DND-41 (cell line): ENCODE results near the gene CD207.

Experiments
- ATAC-seq: fragments of 200-7000 bp; cut with Tn5 transposase; 3 replicates; pipeline ENCODE4 v1.9.1; 2021; ENCODE audit warnings: low read depth; ENCODE audit not compliant: insufficient read depth
- DNase-seq: peaks from one replicate; pipeline ENCODE4 v3.0.0-alpha.2; 2020
- H2AFZ ChIP-seq: 2 replicates; pipeline ENCODE4 v1.6.0; 2012; ENCODE audit warnings: low read depth, low read length
- H3K27ac ChIP-seq: 2 replicates; pipeline ENCODE4 v1.5.1; 2012; ENCODE audit warnings: low read length, inconsistent platforms
- H3K27me3 ChIP-seq: fragments of 200-600 bp; sonication (generic); 2 replicates; pipeline ENCODE4 v1.6.0; 2012; ENCODE audit warnings: low read length, mild to moderate bottlenecking, inconsistent platforms; ENCODE audit not compliant: insufficient read depth, poor library complexity
- H3K36me3 ChIP-seq: 2 replicates; pipeline ENCODE4 v1.5.1; 2012; ENCODE audit warnings: low read length, inconsistent platforms; ENCODE audit not compliant: insufficient read depth
- H3K4me1 ChIP-seq: 2 replicates; pipeline ENCODE4 v1.5.1; 2012; ENCODE audit warnings: mild to moderate bottlenecking, low read length; ENCODE audit not compliant: insufficient read depth
- H3K4me2 ChIP-seq: 2 replicates; pipeline ENCODE4 v1.6.0; 2012; ENCODE audit warnings: mild to moderate bottlenecking, moderate library complexity, low read length, inconsistent platforms; ENCODE audit not compliant: insufficient read depth
- H3K4me3 ChIP-seq, 2 experiments: fragments of 200-600 bp in 1 of 2; shearing (Covaris generic) in 1 of 2; 2 replicates each; pipeline ENCODE4 v1.5.1; 2012 to 2016; ENCODE audit warnings: inconsistent platforms in 2 of 2, low read length in 2 of 2, mild to moderate bottlenecking in 2 of 2, low read depth in 1 of 2, moderate library complexity in 1 of 2
- H3K79me2 ChIP-seq: 2 replicates; pipeline ENCODE4 v1.6.0; 2012; ENCODE audit warnings: low read length, inconsistent platforms; ENCODE audit not compliant: insufficient read depth
- H3K9ac ChIP-seq: 2 replicates; pipeline ENCODE4 v1.6.0; 2012; ENCODE audit warnings: low read depth, mild to moderate bottlenecking, inconsistent platforms, low read length, moderate library complexity
- H3K9me3 ChIP-seq: 2 replicates; pipeline ENCODE4 v1.5.1; 2012; ENCODE audit warnings: low read length, moderate library complexity, mild to moderate bottlenecking, inconsistent platforms; ENCODE audit not compliant: insufficient read depth, severe bottlenecking
- H4K20me1 ChIP-seq: 2 replicates; pipeline ENCODE4 v1.6.0; 2012; ENCODE audit warnings: low read length; ENCODE audit not compliant: insufficient read depth
- EZH2 ChIP-seq: IDR thresholded peaks from 3 replicates; pipeline ENCODE4 v1.6.1; 2012; ENCODE audit warnings: borderline replicate concordance, low read depth, mild to moderate bottlenecking, moderate library complexity, low read length, inconsistent platforms; ENCODE audit not compliant: severe bottlenecking
- TF ChIP-seq, protein P1 (sequence below): IDR thresholded peaks from 2 replicates; pipeline ENCODE4 v1.5.1; 2012; ENCODE audit warnings: borderline replicate concordance, low read length, moderate library complexity, mild to moderate bottlenecking; ENCODE audit not compliant: poor library complexity, severe bottlenecking; ENCODE audit errors: extremely low read depth

Gene CD207

DNA sequence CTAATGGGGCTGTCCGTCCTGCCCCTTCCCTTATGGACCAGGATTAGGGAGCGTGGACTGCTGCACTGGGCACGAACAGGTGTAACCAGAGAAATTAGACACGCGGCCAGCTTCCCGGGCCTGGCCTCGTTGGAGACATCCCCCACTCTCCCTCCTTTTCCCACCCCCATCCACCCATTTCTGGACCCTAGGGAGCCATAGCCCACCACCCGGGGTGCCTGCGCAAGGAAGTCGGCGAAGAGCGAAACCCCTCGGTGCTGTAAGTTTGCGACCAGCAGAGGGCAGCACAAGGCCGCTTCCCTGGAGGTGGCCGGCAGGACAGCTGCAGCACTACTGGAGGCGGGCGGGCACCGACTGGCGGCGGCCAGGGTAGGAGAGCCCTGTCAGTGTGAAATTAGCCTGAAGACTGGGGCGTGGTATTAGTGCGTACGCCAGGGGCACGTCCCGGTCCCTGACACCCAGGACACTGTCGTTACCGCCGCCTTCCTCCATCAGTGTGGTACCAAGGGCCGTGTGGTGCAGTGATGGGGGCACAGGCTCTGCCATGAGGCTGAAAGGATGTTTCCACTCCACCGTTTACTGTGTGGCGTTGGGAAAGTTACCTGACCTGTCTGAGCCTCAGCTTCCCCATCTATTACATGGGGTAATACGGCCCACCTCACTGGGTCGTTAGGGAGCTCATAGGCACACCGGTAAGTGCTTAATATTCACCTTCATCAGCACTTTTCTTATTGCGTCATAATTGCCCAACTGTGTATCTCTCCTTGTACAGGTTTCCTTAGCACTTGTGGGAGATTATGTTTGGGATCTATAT is 36.0 kb upstream of the CD207 start:
- Histone ChIP-seq H3K27ac (no peak overlapping the region), H3K4me2 (no peak overlapping the region), H3K9ac (no peak overlapping the region), H3K4me1 (no peaks in the 10 kb centered on the region), H3K4me3 (no peak overlapping the region), H3K36me3 (no peaks in the 10 kb centered on the region), H3K79me2 (no peaks in the 10 kb centered on the region), H3K27me3 (peaks cover 8% of the 10 kb centered on the region), H3K9me3 (no peaks in the 10 kb centered on the region), H2AFZ (no peak overlapping the region), H4K20me1 (no peaks in the 10 kb centered on the region)
- TF ChIP-seq, protein P1, sequence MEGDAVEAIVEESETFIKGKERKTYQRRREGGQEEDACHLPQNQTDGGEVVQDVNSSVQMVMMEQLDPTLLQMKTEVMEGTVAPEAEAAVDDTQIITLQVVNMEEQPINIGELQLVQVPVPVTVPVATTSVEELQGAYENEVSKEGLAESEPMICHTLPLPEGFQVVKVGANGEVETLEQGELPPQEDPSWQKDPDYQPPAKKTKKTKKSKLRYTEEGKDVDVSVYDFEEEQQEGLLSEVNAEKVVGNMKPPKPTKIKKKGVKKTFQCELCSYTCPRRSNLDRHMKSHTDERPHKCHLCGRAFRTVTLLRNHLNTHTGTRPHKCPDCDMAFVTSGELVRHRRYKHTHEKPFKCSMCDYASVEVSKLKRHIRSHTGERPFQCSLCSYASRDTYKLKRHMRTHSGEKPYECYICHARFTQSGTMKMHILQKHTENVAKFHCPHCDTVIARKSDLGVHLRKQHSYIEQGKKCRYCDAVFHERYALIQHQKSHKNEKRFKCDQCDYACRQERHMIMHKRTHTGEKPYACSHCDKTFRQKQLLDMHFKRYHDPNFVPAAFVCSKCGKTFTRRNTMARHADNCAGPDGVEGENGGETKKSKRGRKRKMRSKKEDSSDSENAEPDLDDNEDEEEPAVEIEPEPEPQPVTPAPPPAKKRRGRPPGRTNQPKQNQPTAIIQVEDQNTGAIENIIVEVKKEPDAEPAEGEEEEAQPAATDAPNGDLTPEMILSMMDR: peak; percentile 84
- no peak for TF ChIP-seq EZH2
- peak; percentile 95 for ATAC-seq
- DNase-seq: peak; percentile 72

DNA sequence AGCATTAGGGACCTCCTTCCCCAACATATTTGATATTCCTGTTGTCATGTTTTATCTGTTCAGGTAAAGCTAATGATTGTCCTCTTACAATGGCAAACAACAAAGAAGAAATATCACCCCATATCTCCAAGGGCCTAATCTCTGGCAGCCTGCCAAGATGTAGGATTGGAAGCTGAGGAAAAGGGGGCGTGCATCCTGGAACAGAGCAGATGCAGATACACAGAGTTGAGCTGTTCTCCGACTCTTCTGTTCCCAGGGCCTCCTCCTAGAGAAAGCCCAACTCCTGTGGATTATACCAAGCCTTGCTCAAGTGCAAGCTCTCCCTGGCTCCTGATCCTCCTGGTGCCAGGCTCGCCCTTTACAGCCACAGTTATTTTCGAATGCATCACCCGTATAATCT is 35.2 kb upstream of the CD207 start:
- no peak overlapping the region for H3K9ac ChIP-seq
- DNase-seq: no peak
- no peak for ATAC-seq
- no peaks in the 10 kb centered on the region for H4K20me1 ChIP-seq
- H3K9me3 ChIP-seq: no peaks in the 10 kb centered on the region
- H2AFZ ChIP-seq: no peak overlapping the region
- no peaks in the 10 kb centered on the region for H3K4me1 ChIP-seq
- no peaks in the 10 kb centered on the region for H3K79me2 ChIP-seq
- H3K27me3 ChIP-seq: peaks cover 9% of the 10 kb centered on the region
- H3K36me3 ChIP-seq: no peaks in the 10 kb centered on the region
- no peak overlapping the region for H3K4me3 ChIP-seq
- H3K27ac ChIP-seq: no peak overlapping the region
- TF ChIP-seq EZH2: no peak
- TF ChIP-seq, protein P1: peak; percentile 2
- H3K4me2 ChIP-seq: no peak overlapping the region

DNA sequence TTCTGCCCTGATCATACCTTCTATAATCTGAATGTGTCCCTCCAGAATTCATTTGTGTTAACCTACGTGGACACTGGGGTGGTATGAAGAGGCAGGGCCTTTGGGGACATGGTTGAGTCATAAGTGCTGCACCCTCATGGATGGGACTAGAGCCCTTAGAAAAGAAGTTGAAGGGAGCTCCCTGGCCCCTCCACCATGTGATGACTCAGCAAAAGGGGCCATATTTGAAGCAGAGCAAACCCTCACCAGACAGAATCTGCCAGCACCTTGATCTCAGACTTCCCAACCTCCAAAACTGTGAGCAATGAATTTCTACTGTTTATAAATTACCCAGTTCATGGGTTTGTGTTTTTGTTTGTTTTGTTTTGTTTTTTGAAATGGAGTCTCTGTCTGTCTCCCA is 33.4 kb upstream of the CD207 start:
- Histone ChIP-seq H3K27me3 (peaks cover 9% of the 10 kb centered on the region), H2AFZ (no peak overlapping the region), H3K9me3 (no peaks in the 10 kb centered on the region), H3K27ac (no peak overlapping the region), H3K4me3 (no peak overlapping the region), H3K79me2 (no peaks in the 10 kb centered on the region), H3K4me1 (no peaks in the 10 kb centered on the region), H3K4me2 (no peak overlapping the region), H3K36me3 (no peaks in the 10 kb centered on the region), H4K20me1 (no peaks in the 10 kb centered on the region), H3K9ac (no peak overlapping the region)
- ATAC-seq (no peak), DNase-seq (no peak)
- no peak for TF ChIP-seq EZH2
- TF ChIP-seq, protein P1: no peak
